Caco-2 (cell line): ENCODE data around the gene MTA1. TPM values are rescaled to one million over a fixed set of nuclear protein-coding genes. Genes with fewer than 3 reads are reported as not detected.

Experiments
- BruUV-seq: library from RNA; stranded (reverse); fragments of 400-500 nt; replicated peaks from 2 replicates; lab custom pipeline; 2021; lab: Mats Ljungman, UMichigan
- CTCF ChIA-PET: fragments of 300-600 bp; sonication (Branson Sonifier 250); formaldehyde crosslinking; loops from one replicate; lab custom pipeline; 2022; ENCODE audit warnings: antibody characterized with exemption; lab: Charles Lee
- POLR2A ChIA-PET: fragments of 300-600 bp; sonication (Branson Sonifier 250); formaldehyde crosslinking; loops from one replicate; lab custom pipeline; 2022; ENCODE audit warnings: antibody characterized with exemption; lab: Charles Lee
- DNase-seq, 2 experiments: peaks; one replicate each; pipeline versions ENCODE4 v3.0.0 to v3.0.0-alpha.2; 2020 to 2022
- H3K27me3 ChIP-seq: replicated peaks from 2 replicates; pipeline ENCODE4 v1.6.0; 2011; ENCODE audit warnings: low read length; ENCODE audit not compliant: control insufficient read depth, insufficient read depth
- H3K36me3 ChIP-seq: 2 replicates; pipeline ENCODE4 v1.5.1; 2011; ENCODE audit warnings: low read length; ENCODE audit not compliant: control insufficient read depth, insufficient read depth
- H3K4me1 ChIP-seq: fragments of 250-450 bp; sonication (Bioruptor Pico); 2 replicates; pipeline ENCODE4 v1.5.1; 2020; ENCODE audit warnings: mild to moderate bottlenecking
- H3K4me3 ChIP-seq: 2 replicates; pipeline ENCODE4 v1.5.1; 2011; ENCODE audit warnings: low read depth, mild to moderate bottlenecking, control low read depth, low read length
- H3K9me3 ChIP-seq: fragments of 250-450 bp; sonication (Bioruptor Pico); 2 replicates; pipeline ENCODE4 v1.5.1; 2020; ENCODE audit warnings: mild to moderate bottlenecking, moderate library complexity
- H3K27ac Mint-ChIP-seq: one replicate; pipeline ENCODE4 v1.8.0; 2022; ENCODE audit warnings: mixed read lengths; ENCODE audit not compliant: unreplicated experiment
- H3K27me3 Mint-ChIP-seq: one replicate; pipeline ENCODE4 v1.8.0; 2022; ENCODE audit warnings: mixed read lengths; ENCODE audit not compliant: insufficient read depth, unreplicated experiment
- H3K36me3 Mint-ChIP-seq: one replicate; pipeline ENCODE4 v1.8.0; 2022; ENCODE audit warnings: mild to moderate bottlenecking, mixed read lengths; ENCODE audit not compliant: insufficient read depth, unreplicated experiment
- H3K4me1 Mint-ChIP-seq: one replicate; pipeline ENCODE4 v1.8.0; 2022; ENCODE audit warnings: low read depth, mixed read lengths; ENCODE audit not compliant: unreplicated experiment
- H3K4me3 Mint-ChIP-seq: one replicate; pipeline ENCODE4 v1.8.0; 2022; ENCODE audit warnings: mild to moderate bottlenecking, moderate library complexity, mixed read lengths; ENCODE audit not compliant: unreplicated experiment
- H3K9me3 Mint-ChIP-seq: one replicate; pipeline ENCODE4 v1.8.0; 2022; ENCODE audit warnings: mixed read lengths; ENCODE audit not compliant: unreplicated experiment
- intact Hi-C: fragments of 100-400 bp; cut with micrococcal nuclease; formaldehyde crosslinking; loops from one replicate; pipeline ENCODE4 v1.10.0; 2022; ENCODE audit not compliant: unreplicated experiment
- total RNA-seq: library from RNA; stranded (reverse); gene quantifications from 2 replicates; pipeline ENCODE4 v1.2.3, GENCODE V29; 2022
- TF ChIP-seq, protein P1 (sequence below), 2 experiments: fragments of 200-600 bp in 1 of 2; IDR thresholded peaks; 1 replicate in 1 of 2; 2 replicates in 1 of 2; pipeline versions ENCODE4 v1.5.1 to v1.8.0; 2011 to 2022; ENCODE audit warnings: antibody characterized with exemption in 1 of 2, control low read depth in 1 of 2, inconsistent platforms in 1 of 2, low read depth in 1 of 2, low read length in 1 of 2, mild to moderate bottlenecking in 1 of 2, moderate library complexity in 1 of 2; ENCODE audit not compliant: insufficient read depth in 1 of 2, severe bottlenecking in 1 of 2, unreplicated experiment in 1 of 2

Gene MTA1
- total RNA-seq, 1 experiment from 2014 or later = 167 TPM

DNA sequence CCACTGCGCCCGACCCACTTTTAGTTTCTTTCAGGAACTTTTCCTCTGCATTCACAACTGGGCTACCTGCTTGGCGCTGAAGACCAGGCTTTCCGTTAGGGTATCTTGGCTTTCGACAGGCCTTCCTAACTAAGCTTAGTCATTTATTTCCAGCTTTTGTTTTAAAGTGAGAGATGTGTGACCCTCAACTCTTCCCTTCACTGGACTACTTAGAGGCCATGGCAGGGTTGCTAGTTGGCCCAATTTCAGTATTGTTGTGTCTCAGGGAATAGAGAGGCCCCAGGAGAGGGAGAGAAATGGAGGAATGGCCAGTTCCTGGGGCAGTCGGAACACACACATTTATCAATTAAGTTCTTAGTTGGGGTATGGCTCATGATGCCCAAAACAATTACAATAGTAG, 10.4 kb downstream of the MTA1 start:
- DNase-seq = no peak
- Mint-ChIP-seq H3K4me1 (peaks cover 4% of the 10 kb centered on the region), H3K4me3 (no peak overlapping the region), H3K36me3 (peaks cover 52% of the 10 kb centered on the region), H3K27ac (no peak overlapping the region), H3K9me3 (no peaks in the 10 kb centered on the region), H3K27me3 (no peaks in the 10 kb centered on the region)
- Histone ChIP-seq H3K27me3 (no peaks in the 10 kb centered on the region), H3K4me1 (0 out of 2 replicates have a peak, but pooled peaks cover 4% of the 10 kb centered on the region), H3K36me3 (peaks cover 1% of the 10 kb centered on the region; the same call in 1 of the 2 replicates), H3K9me3 (no peaks in the 10 kb centered on the region), H3K4me3 (no peak overlapping the region)
- POLR2A ChIA-PET = no interaction called here
- TF ChIP-seq, protein P1, sequence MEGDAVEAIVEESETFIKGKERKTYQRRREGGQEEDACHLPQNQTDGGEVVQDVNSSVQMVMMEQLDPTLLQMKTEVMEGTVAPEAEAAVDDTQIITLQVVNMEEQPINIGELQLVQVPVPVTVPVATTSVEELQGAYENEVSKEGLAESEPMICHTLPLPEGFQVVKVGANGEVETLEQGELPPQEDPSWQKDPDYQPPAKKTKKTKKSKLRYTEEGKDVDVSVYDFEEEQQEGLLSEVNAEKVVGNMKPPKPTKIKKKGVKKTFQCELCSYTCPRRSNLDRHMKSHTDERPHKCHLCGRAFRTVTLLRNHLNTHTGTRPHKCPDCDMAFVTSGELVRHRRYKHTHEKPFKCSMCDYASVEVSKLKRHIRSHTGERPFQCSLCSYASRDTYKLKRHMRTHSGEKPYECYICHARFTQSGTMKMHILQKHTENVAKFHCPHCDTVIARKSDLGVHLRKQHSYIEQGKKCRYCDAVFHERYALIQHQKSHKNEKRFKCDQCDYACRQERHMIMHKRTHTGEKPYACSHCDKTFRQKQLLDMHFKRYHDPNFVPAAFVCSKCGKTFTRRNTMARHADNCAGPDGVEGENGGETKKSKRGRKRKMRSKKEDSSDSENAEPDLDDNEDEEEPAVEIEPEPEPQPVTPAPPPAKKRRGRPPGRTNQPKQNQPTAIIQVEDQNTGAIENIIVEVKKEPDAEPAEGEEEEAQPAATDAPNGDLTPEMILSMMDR (IDR thresholded peaks at IDR 0.05; ENCODE audit: insufficient read depth in 1 of 2, low read depth in 1 of 2, low read length in 1 of 2, severe bottlenecking in 1 of 2, unreplicated experiment in 1 of 2) = no peak
- CTCF ChIA-PET = no interaction called here
- BruUV-seq = no TSS peak
- intact Hi-C loops = no loop called here

DNA sequence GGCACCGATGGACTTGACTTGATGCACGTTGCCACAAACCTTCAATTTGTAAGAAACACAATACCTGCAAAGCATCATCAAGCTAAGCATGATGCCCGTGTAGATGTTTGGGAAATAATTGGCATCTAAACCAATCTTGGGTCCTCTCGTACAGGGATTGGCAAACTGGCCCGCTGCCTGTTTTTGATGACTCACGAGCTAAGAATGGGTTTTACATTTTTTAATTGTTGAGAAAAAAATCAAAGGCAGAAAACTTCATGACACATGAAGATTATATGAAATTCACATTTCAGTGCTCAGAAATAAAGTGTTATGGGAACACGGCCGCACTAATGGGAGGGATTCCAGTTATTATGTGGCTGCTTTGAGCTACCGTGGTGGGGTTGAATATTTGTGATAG, 10.9 kb downstream of the MTA1 start:
- CTCF ChIA-PET = no interaction called here
- H3K9me3 ChIP-seq = no peaks in the 10 kb centered on the region
- H3K4me1 ChIP-seq = 0 out of 2 replicates have a peak, but pooled peaks cover 4% of the 10 kb centered on the region
- no peaks in the 10 kb centered on the region for H3K27me3 Mint-ChIP-seq
- TF ChIP-seq, protein P1 (IDR thresholded peaks at IDR 0.05; ENCODE audit: insufficient read depth in 1 of 2, low read depth in 1 of 2, low read length in 1 of 2, severe bottlenecking in 1 of 2, unreplicated experiment in 1 of 2) = no peak
- no peak overlapping the region for H3K4me3 Mint-ChIP-seq
- no peak overlapping the region for H3K27ac Mint-ChIP-seq
- POLR2A ChIA-PET = no interaction called here
- H3K4me1 Mint-ChIP-seq = peaks cover 4% of the 10 kb centered on the region
- H3K27me3 ChIP-seq = no peaks in the 10 kb centered on the region
- BruUV-seq = no TSS peak
- H3K36me3 Mint-ChIP-seq = peaks cover 49% of the 10 kb centered on the region
- H3K9me3 Mint-ChIP-seq = no peaks in the 10 kb centered on the region
- DNase-seq = no peak
- peaks cover 1% of the 10 kb centered on the region; the same call in 1 of the 2 replicates for H3K36me3 ChIP-seq
- intact Hi-C loops = no loop called here
- H3K4me3 ChIP-seq = no peak overlapping the region

DNA sequence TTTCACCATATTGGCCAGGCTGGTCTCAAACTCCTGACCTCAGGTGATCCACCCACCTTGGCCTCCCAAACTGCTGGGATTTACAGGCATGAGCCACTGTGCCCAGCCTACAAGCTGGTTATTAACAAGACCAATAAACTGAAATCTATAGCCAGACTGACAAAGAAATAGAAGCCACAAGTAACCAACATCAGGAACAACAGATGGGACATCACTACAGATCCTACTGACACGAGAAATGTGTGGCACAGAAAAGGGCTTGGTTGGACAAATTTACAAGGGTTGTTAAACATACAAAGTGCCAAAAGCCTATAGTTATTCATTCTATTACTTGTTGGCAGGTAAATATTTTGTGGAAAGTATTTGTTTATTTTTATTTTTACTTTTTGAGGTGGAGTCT, 11.6 kb downstream of the MTA1 start:
- BruUV-seq = no TSS peak
- Mint-ChIP-seq H3K36me3 (peaks cover 48% of the 10 kb centered on the region), H3K27me3 (no peaks in the 10 kb centered on the region), H3K27ac (no peak overlapping the region), H3K4me3 (no peak overlapping the region), H3K4me1 (peaks cover 4% of the 10 kb centered on the region), H3K9me3 (no peaks in the 10 kb centered on the region)
- 0 out of 2 replicates have a peak, but pooled peaks cover 4% of the 10 kb centered on the region for H3K4me1 ChIP-seq
- H3K9me3 ChIP-seq = no peaks in the 10 kb centered on the region
- DNase-seq = no peak
- CTCF ChIA-PET = no interaction called here
- no peaks in the 10 kb centered on the region for H3K27me3 ChIP-seq
- peaks cover 1% of the 10 kb centered on the region; the same call in 1 of the 2 replicates for H3K36me3 ChIP-seq
- TF ChIP-seq, protein P1 (IDR thresholded peaks at IDR 0.05; ENCODE audit: insufficient read depth in 1 of 2, low read depth in 1 of 2, low read length in 1 of 2, severe bottlenecking in 1 of 2, unreplicated experiment in 1 of 2) = no peak
- intact Hi-C loops = no loop called here
- POLR2A ChIA-PET = no interaction called here
- H3K4me3 ChIP-seq = no peak overlapping the region
